AG04449 (cell line): Measurements from ENCODE around the gene PCSK1.

Experiments
- CTCF ChIA-PET: fragments of 350-600 bp; formaldehyde crosslinking; extraction: SDS; loops from one replicate; lab custom pipeline; 2021; ENCODE audit warnings: antibody characterized with exemption; lab: Yijun Ruan, JAX
- POLR2A ChIA-PET: fragments of 400-600, 350-600 bp; formaldehyde crosslinking; extraction: SDS; loops from one replicate; lab custom pipeline; 2020; ENCODE audit warnings: antibody characterized with exemption, inconsistent platforms; lab: Yijun Ruan, JAX
- DNase-seq: peaks from one replicate; pipeline ENCODE4 v3.0.0-alpha.2; 2010; ENCODE audit warnings: low read depth, low spot score
- H3K4me3 ChIP-seq: 2 replicates; pipeline ENCODE4 v1.5.1; 2011; ENCODE audit warnings: low read depth, mild to moderate bottlenecking, control low read depth, low read length
- CTCF ChIP-seq: IDR thresholded peaks from one replicate; pipeline ENCODE4 v1.5.1; 2011; ENCODE audit warnings: mild to moderate bottlenecking, moderate library complexity, low read length, control low read depth, inconsistent platforms; ENCODE audit not compliant: insufficient read depth; ENCODE audit errors: missing control alignments

Gene PCSK1

GRCh38 chr5:96432216-96433065, 607 bp downstream of the PCSK1 start:
- H3K4me3 ChIP-seq = no peak overlapping the region
- no peak for TF ChIP-seq CTCF
- CTCF ChIA-PET = interaction anchor here (1.4 to 1.5 kb wide), 2 partner anchors 79 to 87 kb away, joined by 3 read pairs; no protein-coding TSS in a partner anchor
- POLR2A ChIA-PET = no interaction called here
- no peak for DNase-seq

GRCh38 chr5:96431376-96432187, 1.5 kb downstream of the PCSK1 start:
- no peak for TF ChIP-seq CTCF
- ChIA-PET POLR2A (no interaction called here), CTCF (interaction anchor here (1.1 to 1.5 kb wide), 3 partner anchors 78 to 172 kb away, joined by 3 read pairs; no protein-coding TSS in a partner anchor)
- no peak for DNase-seq
- no peak overlapping the region for H3K4me3 ChIP-seq

- no peak for DNase-seq
- H3K4me3 ChIP-seq = no peak overlapping the region
- ChIA-PET POLR2A (no interaction called here), CTCF (no interaction called here)
- TF ChIP-seq CTCF = no peak
Measured at GRCh38 chr5:96427824-96428223, 5.2 kb downstream of the PCSK1 start.

- no peak for TF ChIP-seq CTCF
- H3K4me3 ChIP-seq = no peak overlapping the region
- POLR2A ChIA-PET = no interaction called here
- CTCF ChIA-PET = interaction anchor here (1.5 kb wide), 1 partner anchor 14 kb away, joined by 3 read pairs; no protein-coding TSS in a partner anchor
- no peak for DNase-seq
Measured at GRCh38 chr5:96426831-96427230, 6.2 kb downstream of the PCSK1 start.

- no peak overlapping the region for H3K4me3 ChIP-seq
- no peak for TF ChIP-seq CTCF
- no peak for DNase-seq
- CTCF ChIA-PET = no interaction called here
- POLR2A ChIA-PET = no interaction called here
Measured at GRCh38 chr5:96425443-96425842, 7.6 kb downstream of the PCSK1 start.

- ChIA-PET POLR2A (no interaction called here), CTCF (no interaction called here)
- TF ChIP-seq CTCF = no peak
- H3K4me3 ChIP-seq = no peak overlapping the region
- no peak for DNase-seq
Measured at GRCh38 chr5:96415897-96416296, 17.2 kb downstream of the PCSK1 start.
